ENCODE data around the gene MN1.

The MN1 gene

GRCh38 chr22:27713461-27713860 lies 88.1 kb downstream of the MN1 start:
- no peak for ATAC-seq
- TF ChIP-seq ARNTL (CRISPR knock-in tag; IDR thresholded peaks at IDR 0.05; ENCODE audit: borderline replicate concordance, low read depth) (no peak), POU6F1 (CRISPR knock-in tag; IDR thresholded peaks at IDR 0.05; ENCODE audit: borderline replicate concordance, low read depth) (no peak), PATZ1 (CRISPR knock-in tag; IDR thresholded peaks at IDR 0.05; ENCODE audit: borderline replicate concordance) (no peak), TOX (CRISPR knock-in tag; IDR thresholded peaks at IDR 0.05; ENCODE audit: borderline replicate concordance) (no peak), ISL1 (CRISPR knock-in tag; IDR thresholded peaks at IDR 0.05) (no peak), CSRNP3 (CRISPR knock-in tag; IDR thresholded peaks at IDR 0.05) (no peak), SNAI2 (CRISPR knock-in tag; IDR thresholded peaks at IDR 0.05) (no peak), OSR1 (CRISPR knock-in tag; IDR thresholded peaks at IDR 0.05) (no peak), GLIS3 (CRISPR knock-in tag; IDR thresholded peaks at IDR 0.05) (no peak), ZNF8 (CRISPR knock-in tag; IDR thresholded peaks at IDR 0.05) (no peak), CSDC2 (CRISPR knock-in tag; IDR thresholded peaks at IDR 0.05) (no peak), ESRRG (CRISPR knock-in tag; IDR thresholded peaks at IDR 0.05) (no peak), ZFP30 (CRISPR knock-in tag; IDR thresholded peaks at IDR 0.05) (no peak), TSHZ2 (CRISPR knock-in tag; IDR thresholded peaks at IDR 0.05) (no peak), TCF4 (CRISPR knock-in tag; IDR thresholded peaks at IDR 0.05; ENCODE audit: borderline replicate concordance) (no peak), RARB (CRISPR knock-in tag; IDR thresholded peaks at IDR 0.05) (no peak), CREB5 (CRISPR knock-in tag; IDR thresholded peaks at IDR 0.05; ENCODE audit: low read depth) (no peak), ZNF565 (CRISPR knock-in tag; conservative IDR thresholded peaks at IDR 0.05; ENCODE audit: low read depth) (no peak), ZNF70 (CRISPR knock-in tag; IDR thresholded peaks at IDR 0.05) (no peak), BACH2 (CRISPR knock-in tag; IDR thresholded peaks at IDR 0.05; ENCODE audit: borderline replicate concordance) (no peak)

GRCh38 chr22:27711756-27712155 lies 89.8 kb downstream of the MN1 start:
- ATAC-seq: no peak
- no peak for TF ChIP-seq ZC3H10 (CRISPR knock-in tag; IDR thresholded peaks at IDR 0.05)
- TF ChIP-seq TSHZ2 (CRISPR knock-in tag; IDR thresholded peaks at IDR 0.05): no peak
- TF ChIP-seq ESRRG (CRISPR knock-in tag; IDR thresholded peaks at IDR 0.05): no peak
- TF ChIP-seq PATZ1 (CRISPR knock-in tag; IDR thresholded peaks at IDR 0.05; ENCODE audit: borderline replicate concordance): no peak
- TF ChIP-seq BACH2 (CRISPR knock-in tag; IDR thresholded peaks at IDR 0.05; ENCODE audit: borderline replicate concordance): no peak
- no peak for TF ChIP-seq CREB5 (CRISPR knock-in tag; IDR thresholded peaks at IDR 0.05; ENCODE audit: low read depth)
- TF ChIP-seq ZNF8 (CRISPR knock-in tag; IDR thresholded peaks at IDR 0.05): no peak
- no peak for TF ChIP-seq CSRNP3 (CRISPR knock-in tag; IDR thresholded peaks at IDR 0.05)
- no peak for TF ChIP-seq TOX (CRISPR knock-in tag; IDR thresholded peaks at IDR 0.05; ENCODE audit: borderline replicate concordance)

Data from SK-N-SH treated with all-trans-retinoic acid at 6 μM for 48 hours (cell line).